Endothelial cell of umbilical vein (primary cell): Measurements from ENCODE around the gene ITIH5. TPM values are rescaled to one million over a fixed set of nuclear protein-coding genes. Genes with fewer than 3 reads are reported as not detected.

Source experiments
- Bru-seq: library from RNA; stranded (reverse); fragments of 400-500 nt; gene quantifications from one replicate; lab custom pipeline; 2021; lab: Mats Ljungman, UMichigan
- BruChase-seq, 2 experiments: library from RNA; stranded (reverse); fragments of 400-500 nt; gene quantifications; one replicate each; lab custom pipeline; 2021; lab: Mats Ljungman, UMichigan
- BruUV-seq: library from RNA; stranded (reverse); fragments of 400-500 nt; replicated peaks from 2 replicates; lab custom pipeline; 2021; lab: Mats Ljungman, UMichigan
- CTCF ChIA-PET: fragments of 300-600, 350-600 bp; sonication (Branson Sonifier 250); formaldehyde crosslinking; loops from one replicate; lab custom pipeline; 2021; ENCODE audit warnings: antibody characterized with exemption, inconsistent platforms; lab: Charles Lee
- POLR2A ChIA-PET: fragments of 300-600, 350-600 bp; sonication (Branson Sonifier 250); formaldehyde crosslinking; loops from one replicate; lab custom pipeline; 2021; ENCODE audit warnings: antibody characterized with exemption, inconsistent platforms; lab: Charles Lee
- DNase-seq: peaks from one replicate; pipeline ENCODE4 v3.0.0-alpha.2; 2011; ENCODE audit warnings: low read depth, low spot score
- FAIRE-seq: peaks from 2 replicates; lab custom pipeline; 2011; peaks lifted over from hg19 to GRCh38; lab: Jason Lieb, UNC
- H2AFZ ChIP-seq: 2 replicates; pipeline ENCODE4 v1.6.0; 2012; ENCODE audit warnings: low read depth, low read length, control low read depth, inconsistent platforms
- H3K27ac ChIP-seq: 2 replicates; pipeline ENCODE4 v1.5.1; 2011; ENCODE audit warnings: low read depth, mild to moderate bottlenecking, control low read depth, low read length, moderate library complexity; ENCODE audit not compliant: insufficient read depth
- H3K27me3 ChIP-seq, 2 experiments: 2 replicates each; pipeline versions ENCODE4 v1.6.0 to v1.6.1; 2011; ENCODE audit warnings: low read length in 2 of 2, mixed read lengths in 1 of 2; ENCODE audit not compliant: control insufficient read depth in 2 of 2, insufficient read depth in 2 of 2
- H3K36me3 ChIP-seq, 2 experiments: 2 replicates in 1 of 2; 3 replicates in 1 of 2; pipeline ENCODE4 v1.5.1; 2011; ENCODE audit warnings: low read length in 2 of 2, mild to moderate bottlenecking in 1 of 2, moderate library complexity in 1 of 2; ENCODE audit not compliant: control insufficient read depth in 2 of 2, insufficient read depth in 2 of 2; ENCODE audit errors: extremely low read depth in 1 of 2
- H3K4me1 ChIP-seq: 3 replicates; pipeline ENCODE4 v1.5.1; 2011; ENCODE audit warnings: mild to moderate bottlenecking, low read length; ENCODE audit not compliant: control insufficient read depth, insufficient read depth; ENCODE audit errors: extremely low read depth
- H3K4me2 ChIP-seq: 2 replicates; pipeline ENCODE4 v1.6.1; 2011; ENCODE audit warnings: low read length, control low read depth, mixed read lengths; ENCODE audit not compliant: insufficient read depth
- H3K4me3 ChIP-seq, 3 experiments: fragments of 200-600 bp in 1 of 3; sonication (generic), shearing (Covaris generic) in 1 of 3; replicated peaks in 1 of 3; 2 replicates each; pipeline ENCODE4 v1.5.1; 2011 to 2016; ENCODE audit warnings: control low read depth in 3 of 3, low read length in 3 of 3, mild to moderate bottlenecking in 2 of 3, inconsistent platforms in 1 of 3, low read depth in 1 of 3, moderate library complexity in 1 of 3; ENCODE audit not compliant: insufficient read depth in 1 of 3
- H3K79me2 ChIP-seq: 2 replicates; pipeline ENCODE4 v1.6.0; 2012; ENCODE audit warnings: low read length, inconsistent platforms; ENCODE audit not compliant: control insufficient read depth, insufficient read depth
- H3K9ac ChIP-seq: replicated peaks from 2 replicates; pipeline ENCODE3; 2011; ENCODE audit warnings: low read length, control low read depth; ENCODE audit not compliant: insufficient read depth; ENCODE audit errors: extremely low read depth
- H3K9me1 ChIP-seq: replicated peaks from 3 replicates; pipeline ENCODE4 v1.6.0; 2011; ENCODE audit warnings: mild to moderate bottlenecking, low read length; ENCODE audit not compliant: control insufficient read depth, insufficient read depth; ENCODE audit errors: extremely low read depth
- H3K9me3 ChIP-seq: replicated peaks from 2 replicates; pipeline ENCODE4 v1.5.1; 2012; ENCODE audit warnings: low read length, inconsistent platforms; ENCODE audit not compliant: control insufficient read depth, insufficient read depth
- H4K20me1 ChIP-seq: replicated peaks from 2 replicates; pipeline ENCODE3; 2011; ENCODE audit warnings: mild to moderate bottlenecking, low read length; ENCODE audit not compliant: control insufficient read depth, insufficient read depth; ENCODE audit errors: extremely low read depth
- EZH2 ChIP-seq: IDR thresholded peaks from 2 replicates; pipeline ENCODE4 v1.6.1; 2012; ENCODE audit warnings: borderline replicate concordance, low read depth, mild to moderate bottlenecking, moderate library complexity, low read length, inconsistent platforms; ENCODE audit not compliant: severe bottlenecking
- FOS ChIP-seq: IDR thresholded peaks from 2 replicates; pipeline ENCODE4 v1.6.1; 2011; ENCODE audit warnings: mild to moderate bottlenecking, low read length, moderate library complexity, borderline replicate concordance; ENCODE audit not compliant: insufficient read depth
- GATA2 ChIP-seq: IDR thresholded peaks from 2 replicates; pipeline ENCODE4 v1.7.0; 2011; ENCODE audit warnings: low read depth, mild to moderate bottlenecking, moderate library complexity, mixed read lengths, low read length; ENCODE audit not compliant: insufficient read length, insufficient read depth
- JUN ChIP-seq: IDR thresholded peaks from 2 replicates; pipeline ENCODE4 v1.6.1; 2011; ENCODE audit warnings: borderline replicate concordance, low read depth; ENCODE audit not compliant: insufficient read length, insufficient read depth
- MAX ChIP-seq: IDR thresholded peaks from 2 replicates; pipeline ENCODE4 v1.6.1; 2011; ENCODE audit not compliant: insufficient read depth, insufficient read length
- MYC ChIP-seq: IDR thresholded peaks from one replicate; pipeline ENCODE4 v1.6.1; 2011; ENCODE audit warnings: mild to moderate bottlenecking, low read depth, low read length
- POLR2A ChIP-seq: IDR thresholded peaks from 2 replicates; pipeline ENCODE4 v1.6.1; 2012; ENCODE audit warnings: low read depth, mild to moderate bottlenecking, control low read depth, low read length
- POLR2AphosphoS5 ChIP-seq: IDR thresholded peaks from 2 replicates; pipeline ENCODE4 v1.6.1; 2012; ENCODE audit warnings: low read depth, mild to moderate bottlenecking, control low read depth, low read length, moderate library complexity; ENCODE audit not compliant: insufficient read depth
- dilution Hi-C: fragments of 300-500 bp; cut with MboI; formaldehyde crosslinking; loops from one replicate; pipeline ENCODE4 v1.15.0; 2019; ENCODE audit warnings: low sequenced_read_pairs; ENCODE audit not compliant: extremely low pct_ligation_motif_present
- intact Hi-C: fragments of 100-400 bp; cut with micrococcal nuclease; formaldehyde crosslinking; loops from one replicate; pipeline ENCODE4 v1.10.0; 2022
- long read RNA-seq: library from polyadenylated mRNA; stranded (forward); transcript quantifications from one replicate; pipeline ENCODE4 v2.0.0, GENCODE V29; 2021
- polyA minus RNA-seq, 3 experiments: library from RNA; depleted of rRNA, polyadenylated mRNA; stranded (reverse); fragments of >200 nt; gene quantifications; 1 replicate in 1 of 3; 2 replicates in 2 of 3; pipeline ENCODE4 v1.2.3, GENCODE V29; 2011
- polyA plus RNA-seq, 4 experiments: library from polyadenylated mRNA; depleted of rRNA in 3 of 4; stranded (reverse) in 3 of 4; unstranded in 1 of 4; fragments of >200 nt; gene quantifications; 2 replicates each; pipeline versions ENCODE4 v1.2.1 to v1.2.3, GENCODE V29; 2011 to 2012; ENCODE audit warnings: missing spikeins in 1 of 4
- total RNA-seq: library from RNA; stranded (reverse); gene quantifications from 2 replicates; pipeline ENCODE4 v1.2.3, GENCODE V29; 2021
- TF ChIP-seq, protein P1 (sequence below), 2 donors: IDR thresholded peaks; 1 replicate in 1 of 2; 2 replicates in 1 of 2; pipeline ENCODE4 v1.5.1; 2011; ENCODE audit warnings: low read length in 2 of 2, mild to moderate bottlenecking in 2 of 2, moderate library complexity in 2 of 2, control low read depth in 1 of 2, inconsistent platforms in 1 of 2, low read depth in 1 of 2; ENCODE audit not compliant: insufficient read depth in 1 of 2; ENCODE audit errors: extremely low read depth in 1 of 2

The ITIH5 gene
- total RNA-seq (not detected in 2 replicates), polyA plus RNA-seq (0.05 TPM in 1 of 2 replicates, not detected in the other), polyA minus RNA-seq (not detected in 2 replicates), Bru-seq, nascent RNA (percentile 1 among the genes with signal in this experiment), BruChase-seq, experiment 1, labeled RNA remaining after a 6-hour chase (not detected), BruChase-seq, experiment 2, labeled RNA remaining after a 2-hour chase (not detected)
- polyA plus RNA-seq (2011; cell fraction: cytosol; rRNA removed) = not detected in 2 replicates
- polyA plus RNA-seq (2011; cell fraction: nucleus; rRNA removed) = not detected in 2 replicates
- polyA plus RNA-seq (2012) = not detected in 2 replicates
- polyA minus RNA-seq (2011; cell fraction: cytosol; rRNA and poly(A)+ RNA removed) = not detected
- not detected in 2 replicates for polyA minus RNA-seq (2011; cell fraction: nucleus; rRNA and poly(A)+ RNA removed)
- long read RNA-seq = 0 reads

GRCh38 chr10:7666253-7667023 lies at the start of gene ITIH5:
ITIH5 (minus strand) TSS chr10:7666966; CDS start chr10:7666892, 74 bp downstream.
- ChIA-PET CTCF (interaction anchor here (1.4 to 1.8 kb wide), 2 partner anchors 21 to 141 kb away, joined by 3 to 5 read pairs; no protein-coding TSS in a partner anchor), POLR2A (no interaction called here)
- Histone ChIP-seq H3K36me3 (no peaks in the 10 kb centered on the region), H3K4me2 (no peak within 1 kb of the TSS), H3K4me1 (no peaks in the 10 kb centered on the region), H2AFZ (no peak within 1 kb of the TSS), H3K4me3 (no peak within 1 kb of the TSS), H3K9me1 (no peaks in the 10 kb centered on the region), H3K79me2 (no peaks in the 10 kb centered on the region), H3K27me3 (peaks cover 21 to 23% of the 10 kb centered on the region in 2 experiments), H3K27ac (no peak within 1 kb of the TSS), H3K9ac (no peak within 1 kb of the TSS), H4K20me1 (no peaks in the 10 kb centered on the region), H3K9me3 (no peaks in the 10 kb centered on the region)
- TF ChIP-seq EZH2 (peak; percentile 74), MAX (no peak)
- DNase-seq = no peak
- no TSS peak for BruUV-seq
- dilution Hi-C loops = no loop called here
- no peak for FAIRE-seq
- intact Hi-C loops = no loop called here

DNA sequence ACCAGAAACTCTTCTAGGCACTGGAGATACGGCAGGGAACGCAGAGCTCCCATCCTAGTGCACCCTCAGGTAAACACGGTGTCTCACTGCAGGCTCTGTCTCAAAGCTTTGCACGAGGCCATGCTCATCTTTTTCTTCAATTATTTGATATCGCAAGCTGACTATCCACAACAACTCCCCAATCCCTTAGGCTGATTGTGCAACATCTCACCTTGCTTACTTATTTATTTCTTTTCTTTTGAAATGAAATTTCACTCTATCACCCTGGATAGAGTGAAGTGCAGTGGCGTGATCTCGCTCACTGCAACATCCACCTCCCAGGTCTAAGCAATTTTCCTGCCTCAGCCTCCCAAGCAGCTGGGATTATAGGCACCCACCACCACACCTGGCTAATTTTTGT lies 48.7 kb upstream of the ITIH5 start:
- Histone ChIP-seq H3K9me3 (no peaks in the 10 kb centered on the region), H3K4me1 (no peaks in the 10 kb centered on the region), H3K4me2 (no peak overlapping the region), H3K4me3 (no peak overlapping the region), H2AFZ (no peak overlapping the region), H3K79me2 (no peaks in the 10 kb centered on the region), H3K9ac (no peak overlapping the region), H3K36me3 (no peaks in the 10 kb centered on the region), H4K20me1 (no peaks in the 10 kb centered on the region), H3K27me3 (no peaks in the 10 kb centered on the region), H3K27ac (no peak overlapping the region), H3K9me1 (no peaks in the 10 kb centered on the region)
- dilution Hi-C loops (no loop called here), intact Hi-C loops (no loop called here)
- no TSS peak for BruUV-seq
- DNase-seq = no peak
- TF ChIP-seq GATA2 (no peak), FOS (no peak), JUN (no peak), MYC (no peak), POLR2AphosphoS5 (no peak), POLR2A (no peak), EZH2 (no peak), MAX (no peak)
- TF ChIP-seq, protein P1, sequence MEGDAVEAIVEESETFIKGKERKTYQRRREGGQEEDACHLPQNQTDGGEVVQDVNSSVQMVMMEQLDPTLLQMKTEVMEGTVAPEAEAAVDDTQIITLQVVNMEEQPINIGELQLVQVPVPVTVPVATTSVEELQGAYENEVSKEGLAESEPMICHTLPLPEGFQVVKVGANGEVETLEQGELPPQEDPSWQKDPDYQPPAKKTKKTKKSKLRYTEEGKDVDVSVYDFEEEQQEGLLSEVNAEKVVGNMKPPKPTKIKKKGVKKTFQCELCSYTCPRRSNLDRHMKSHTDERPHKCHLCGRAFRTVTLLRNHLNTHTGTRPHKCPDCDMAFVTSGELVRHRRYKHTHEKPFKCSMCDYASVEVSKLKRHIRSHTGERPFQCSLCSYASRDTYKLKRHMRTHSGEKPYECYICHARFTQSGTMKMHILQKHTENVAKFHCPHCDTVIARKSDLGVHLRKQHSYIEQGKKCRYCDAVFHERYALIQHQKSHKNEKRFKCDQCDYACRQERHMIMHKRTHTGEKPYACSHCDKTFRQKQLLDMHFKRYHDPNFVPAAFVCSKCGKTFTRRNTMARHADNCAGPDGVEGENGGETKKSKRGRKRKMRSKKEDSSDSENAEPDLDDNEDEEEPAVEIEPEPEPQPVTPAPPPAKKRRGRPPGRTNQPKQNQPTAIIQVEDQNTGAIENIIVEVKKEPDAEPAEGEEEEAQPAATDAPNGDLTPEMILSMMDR (IDR thresholded peaks at IDR 0.05; ENCODE audit: extremely low read depth in 1 of 2, insufficient read depth in 1 of 2, low read depth in 1 of 2, low read length in 2 of 2) = no peak
- CTCF ChIA-PET = no interaction called here
- POLR2A ChIA-PET = no interaction called here
- no peak for FAIRE-seq
